Right ventricle myocardium superior (tissue), 1 donor: ENCODE measurements around the gene WNT3A. TPM values are rescaled to one million over a fixed set of nuclear protein-coding genes. Genes with fewer than 3 reads are reported as not detected.

Source experiments
- ATAC-seq: fragments of 200-7000 bp; cut with Tn5 transposase; one replicate; pipeline ENCODE4 v1.9.1; 2020; ENCODE audit warnings: mild to moderate bottlenecking; ENCODE audit not compliant: poor library complexity
- DNase-seq: peaks from one replicate; pipeline ENCODE4 v3.0.0-alpha.2; 2020
- intact Hi-C: fragments of 100-400 bp; cut with DNase I; formaldehyde crosslinking; loops from one replicate; pipeline ENCODE4 v1.11.2; 2022
- total RNA-seq: library from RNA; stranded (reverse); fragmentation: NEBNext Ultra II Directional; extraction: Animal tissue kit (Norgen Biotek cat#: 25700); gene quantifications from one replicate; pipeline ENCODE4 v1.2.1, GENCODE V29; 2021
- donor health status: DM: no; HTN: yes; CAD: no; lungs with severe emphysema.

Gene WNT3A
- total RNA-seq, 1 donor from 2014 or later: not detected

- no peak for ATAC-seq
- peak; percentile 42 for DNase-seq
- intact Hi-C loops: no loop called here
These were observed 94.2 kb downstream of the WNT3A start for GRCh38 chr1:228100822-228101613.

- DNase-seq (no peak), ATAC-seq (no peak)
- intact Hi-C loops: no loop called here
These were observed 94.8 kb downstream of the WNT3A start for GRCh38 chr1:228101614-228101993.

- peak; percentile 55 for DNase-seq
- no peak for ATAC-seq
- intact Hi-C loops: no loop called here
These were observed 95.4 kb downstream of the WNT3A start for GRCh38 chr1:228101994-228102790.

- ATAC-seq: peak; percentile 91
- DNase-seq: peak; percentile 97
- intact Hi-C loops: no loop called here
These were observed 96.2 kb downstream of the WNT3A start, which contains the start of gene C1orf35 for GRCh38 chr1:228102791-228103620. C1orf35 (minus strand) TSS chr1:228103325; CDS start chr1:228103227, 98 bp downstream.

GRCh38 chr1:228104526-228105269, 97.9 kb downstream of the WNT3A start:
- no peak for ATAC-seq
- intact Hi-C loops: no loop called here
- DNase-seq: no peak

GRCh38 chr1:228105270-228105995, 98.6 kb downstream of the WNT3A start:
- no peak for ATAC-seq
- DNase-seq: no peak
- intact Hi-C loops: no loop called here

GRCh38 chr1:228105996-228106799, 99.4 kb downstream of the WNT3A start:
- intact Hi-C loops: no loop called here
- no peak for ATAC-seq
- DNase-seq: no peak

- no peak for DNase-seq
- intact Hi-C loops: no loop called here
- ATAC-seq: no peak
These were observed 99.9 kb downstream of the WNT3A start for GRCh38 chr1:228106800-228107054.

GRCh38 chr1:228107636-228108035, 100.8 kb downstream of the WNT3A start:
- intact Hi-C loops: no loop called here
- DNase-seq (no peak), ATAC-seq (no peak)

- no peak for DNase-seq
- no peak for ATAC-seq
- intact Hi-C loops: no loop called here
These were observed 101.4 kb downstream of the WNT3A start for GRCh38 chr1:228108055-228108690.

GRCh38 chr1:228108742-228109072, 101.9 kb downstream of the WNT3A start:
- intact Hi-C loops: no loop called here
- no peak for ATAC-seq
- no peak for DNase-seq

GRCh38 chr1:228109073-228109961, 102.5 kb downstream of the WNT3A start, which contains the start of gene MRPL55:
MRPL55 (minus strand) TSS chr1:228109299; CDS start chr1:228108260, 1,039 bp downstream.
- ATAC-seq: peak; percentile 98
- intact Hi-C loops: no loop called here
- peak; percentile 99 for DNase-seq

- intact Hi-C loops: no loop called here
- DNase-seq: no peak
- peak; percentile 5 for ATAC-seq
These were observed 103.2 kb downstream of the WNT3A start for GRCh38 chr1:228109962-228110488.

GRCh38 chr1:228110556-228110955, 103.8 kb downstream of the WNT3A start:
- DNase-seq: no peak
- ATAC-seq: no peak
- intact Hi-C loops: no loop called here
